GM21515 (cell line): ENCODE data around the gene OPA3.
A peak's percentile ranks its signal among the peaks of the same experiment; 100 is the strongest.
"Not testable (repeated sequence)": the region's sequence is repeated elsewhere in the genome, so short reads cannot be mapped to it uniquely, and the experiment has no call there.

Source experiments
- ATAC-seq: cut with Tn5 transposase; IDR thresholded peaks from one replicate; pipeline ENCODE4 v1.9.1; 2021; ENCODE audit not compliant: unreplicated experiment

OPA3 gene

GRCh38 chr19:45523642-45524256 is 60.9 kb downstream of the OPA3 start:
- peak; percentile 64 for ATAC-seq

- no peak for ATAC-seq
Measured at GRCh38 chr19:45522010-45522941, 62.3 kb downstream of the OPA3 start.

GRCh38 chr19:45518469-45518826 is 66.2 kb downstream of the OPA3 start:
- no peak for ATAC-seq

GRCh38 chr19:45517641-45518468 is 66.7 kb downstream of the OPA3 start:
- ATAC-seq: no peak

GRCh38 chr19:45517238-45517637 is 67.4 kb downstream of the OPA3 start:
- ATAC-seq: no peak

GRCh38 chr19:45515807-45516401 is 68.7 kb downstream of the OPA3 start:
- no peak for ATAC-seq

- ATAC-seq: no peak
Measured at GRCh38 chr19:45515081-45515624, 69.4 kb downstream of the OPA3 start.

- no peak for ATAC-seq
Measured at GRCh38 chr19:45514376-45515051, 70.1 kb downstream of the OPA3 start.

DNA sequence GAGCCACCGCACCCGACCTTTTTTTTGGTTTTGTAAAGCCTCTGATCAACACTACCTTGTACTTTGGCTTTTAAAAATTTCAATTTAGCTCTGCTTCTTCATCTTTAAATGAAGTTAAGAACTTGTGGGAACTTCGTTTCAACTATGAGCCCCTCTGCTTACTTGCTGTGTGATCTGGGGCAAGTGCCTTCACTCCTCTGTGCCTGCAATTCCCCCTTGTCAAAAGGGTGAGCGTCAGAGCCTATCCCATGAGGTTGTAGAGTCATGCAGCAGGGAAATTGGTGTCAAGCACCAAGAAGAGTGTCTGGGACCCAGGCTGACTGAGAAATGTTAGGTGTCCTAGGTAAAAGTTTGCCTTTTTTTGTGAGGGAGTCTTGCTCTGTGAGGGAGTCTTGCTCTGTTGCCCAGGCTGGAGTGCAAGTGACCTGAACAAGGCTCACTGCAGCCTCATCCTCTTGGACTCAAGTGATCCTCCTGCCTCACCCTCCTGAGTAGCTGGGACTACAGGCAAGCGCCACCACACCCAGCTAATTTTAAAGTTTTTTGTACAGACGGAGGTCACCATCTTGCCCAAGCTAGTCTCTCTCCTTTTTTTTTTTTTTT is 71.6 kb downstream of the OPA3 start:
- ATAC-seq: no peak

GRCh38 chr19:45511074-45511473 is 73.5 kb downstream of the OPA3 start:
- no peak for ATAC-seq

DNA sequence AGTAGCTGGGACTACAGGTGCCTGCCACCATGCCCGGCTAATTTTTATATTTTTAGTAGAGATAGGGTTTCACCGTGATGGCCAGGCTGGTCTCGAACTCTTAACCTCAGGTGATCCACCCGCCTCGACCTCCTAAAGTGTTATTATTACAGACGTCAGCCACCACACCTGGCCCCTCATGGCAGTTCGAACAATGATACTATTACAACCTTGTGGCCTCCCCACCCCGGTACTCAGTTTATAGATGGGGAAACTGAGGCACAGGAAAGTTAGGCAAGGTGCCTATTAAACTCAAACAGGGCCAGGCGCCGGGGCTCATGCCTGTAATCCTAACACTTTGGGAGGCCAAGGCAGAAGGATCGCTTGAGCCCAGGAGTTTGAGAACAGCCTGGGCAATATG is 74.2 kb downstream of the OPA3 start:
- ATAC-seq: not testable (repeated sequence)

DNA sequence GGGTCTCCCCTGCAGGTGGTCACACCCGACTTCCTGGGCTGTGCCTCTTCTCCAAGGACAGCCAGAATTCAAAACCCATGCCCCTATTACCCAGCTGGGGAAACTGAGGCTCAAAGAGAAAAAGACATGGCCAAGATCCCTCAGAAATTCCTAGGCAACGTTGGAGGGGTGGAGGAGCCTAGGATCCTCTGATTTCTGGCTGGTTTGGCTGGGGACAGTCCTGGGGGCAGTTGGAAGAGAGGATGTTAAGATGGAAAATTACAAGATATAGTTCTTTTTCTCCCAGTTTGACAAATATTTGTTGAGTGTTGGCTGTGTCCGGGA is 74.9 kb downstream of the OPA3 start:
- ATAC-seq: no peak

GRCh38 chr19:45508861-45509691 is 75.5 kb downstream of the OPA3 start:
- no peak for ATAC-seq

DNA sequence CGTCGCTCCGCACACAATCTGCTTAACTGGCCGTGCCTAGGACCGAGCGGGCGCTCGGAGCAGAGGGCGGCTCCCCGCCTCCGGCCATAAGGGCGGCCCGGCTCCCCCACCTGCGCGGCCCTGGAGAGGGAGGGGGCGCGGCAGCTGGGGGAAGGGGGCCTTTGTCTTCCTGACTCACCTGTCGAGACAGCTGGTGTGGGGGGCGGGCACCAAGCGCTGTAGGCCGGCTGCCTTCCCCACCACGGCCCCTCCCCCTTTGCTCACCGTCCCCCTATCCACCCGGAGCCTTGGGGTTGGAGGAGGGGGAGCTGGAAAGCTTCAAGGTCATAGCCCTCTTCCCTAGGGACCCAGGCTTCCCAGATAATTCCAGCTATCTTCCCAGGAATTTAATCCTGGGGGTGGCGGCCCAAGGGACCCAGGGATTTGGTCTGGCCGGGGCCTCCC is 76.2 kb downstream of the OPA3 start:
- no peak for ATAC-seq

GRCh38 chr19:45507872-45508416 is 76.7 kb downstream of the OPA3 start:
- no peak for ATAC-seq

GRCh38 chr19:45506989-45507871 is 77.4 kb downstream of the OPA3 start, which contains the start of gene VASP:
Gene VASP, plus strand, starts transcription at chr19:45507479. Its CDS starts 293 bp downstream, at chr19:45507772.
- ATAC-seq: peak; percentile 47

GRCh38 chr19:45506246-45506988 is 78.2 kb downstream of the OPA3 start:
- ATAC-seq: peak; percentile 48
